Amygdala (tissue), 56 donors: ENCODE measurements around the gene ATP1B1.
"Not testable (repeated sequence)": the region's sequence is repeated elsewhere in the genome, so short reads cannot be mapped to it uniquely, and the experiment has no call there.

Experiments used
- DNase-seq, 56 donors: peaks; one replicate each; lab custom pipeline; 2025; lab: John Stamatoyannopoulos, UW

Gene ATP1B1

DNA sequence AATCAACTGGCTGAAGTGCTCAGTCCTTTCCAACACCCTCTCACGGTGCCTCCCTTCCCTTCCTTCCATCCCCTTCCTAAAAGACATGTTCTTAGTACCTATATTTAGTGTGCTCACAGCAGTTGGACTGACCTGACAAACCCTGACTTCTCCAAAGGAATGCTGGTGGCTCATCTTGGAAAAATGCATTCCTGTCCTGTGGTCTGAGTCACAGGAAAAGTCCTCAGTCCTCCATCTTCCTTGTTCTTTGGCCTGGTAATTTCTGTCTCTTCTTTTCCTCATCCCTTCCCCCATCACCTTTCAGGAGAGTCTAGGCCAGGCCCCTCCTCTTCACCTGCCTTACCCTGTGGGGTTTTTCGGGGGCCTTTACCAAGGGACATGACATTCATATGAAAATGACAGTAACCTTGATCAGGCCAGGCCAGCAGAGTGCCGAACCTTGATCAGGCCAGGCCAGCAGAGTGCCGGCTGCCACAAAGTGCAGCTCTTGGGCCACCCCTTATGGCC lies 7.2 kb downstream of the ATP1B1 start:
- DNase-seq: no peak

DNA sequence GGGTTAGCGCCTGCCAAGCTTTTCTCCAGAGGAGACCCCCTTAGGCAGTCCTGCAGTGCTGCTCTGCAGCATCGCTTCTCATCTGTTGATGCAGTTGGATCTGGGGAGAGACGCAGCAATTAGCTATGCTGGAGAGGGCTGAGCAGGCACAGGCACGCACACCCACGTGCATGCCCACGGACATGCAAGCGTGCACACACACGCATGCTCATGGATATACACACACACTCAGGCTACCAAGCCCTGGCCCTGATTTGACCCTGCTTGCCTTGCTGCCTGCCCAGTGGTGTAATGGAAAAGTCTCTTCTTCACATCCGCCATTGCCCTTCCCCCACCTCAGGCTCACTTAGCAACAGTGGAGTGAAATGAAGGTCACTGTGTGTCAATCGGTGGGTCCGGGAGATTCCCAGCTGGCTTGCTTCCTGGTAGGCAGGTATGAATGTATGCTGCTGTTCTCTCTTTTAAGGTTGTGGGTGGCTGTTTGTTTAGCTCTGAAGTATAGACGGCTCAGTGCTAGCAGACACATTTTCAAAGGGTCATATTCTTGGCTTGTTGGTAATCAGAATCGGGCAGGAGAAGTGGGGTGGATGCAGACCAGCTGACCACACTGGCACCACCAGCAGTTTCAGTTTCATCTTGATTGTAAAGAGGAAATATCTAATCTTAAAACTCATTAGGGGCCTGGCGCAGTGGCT lies 9.5 kb downstream of the ATP1B1 start:
- DNase-seq: peak in 10 of 56 donors; percentile 14 to 64 (median 25)

DNA sequence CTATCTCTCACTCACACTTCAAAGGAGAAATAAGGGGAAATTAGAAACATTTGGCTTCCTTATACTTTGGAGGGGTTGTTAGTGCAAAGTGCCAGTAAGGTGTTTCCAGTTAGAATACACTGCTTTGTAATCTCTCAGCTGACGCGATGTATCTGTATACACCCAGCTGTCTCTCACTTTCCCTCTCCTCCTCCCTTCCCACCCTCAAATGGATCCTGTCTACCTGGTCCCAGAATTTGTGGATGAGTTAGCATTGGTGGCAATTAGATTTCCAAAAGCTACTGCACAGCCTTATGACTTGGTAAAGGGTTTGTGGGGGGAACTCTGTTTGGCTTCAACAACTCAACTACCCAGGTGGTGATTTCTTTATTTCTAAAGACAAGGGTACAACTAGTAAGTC lies 10.5 kb downstream of the ATP1B1 start:
- no peak for DNase-seq

DNA sequence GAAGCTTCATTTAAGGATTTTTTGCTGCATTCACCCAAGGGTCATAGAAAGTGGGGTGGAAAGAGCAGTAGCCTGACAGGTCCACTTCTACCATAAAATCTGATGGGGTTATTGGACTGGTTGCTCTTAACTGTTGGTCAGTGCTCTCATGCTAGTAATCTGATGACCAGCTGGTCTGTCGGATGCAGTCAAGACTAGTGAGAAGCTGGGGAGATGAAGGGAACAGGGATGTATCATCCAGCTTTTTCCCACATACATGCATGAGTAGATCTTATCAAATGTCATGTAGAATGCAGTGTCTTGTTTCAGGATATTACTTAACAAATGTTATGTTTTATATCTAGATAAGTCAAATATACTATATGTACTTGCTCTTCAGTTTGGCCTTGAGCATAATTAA lies 11.1 kb downstream of the ATP1B1 start:
- no peak for DNase-seq

DNA sequence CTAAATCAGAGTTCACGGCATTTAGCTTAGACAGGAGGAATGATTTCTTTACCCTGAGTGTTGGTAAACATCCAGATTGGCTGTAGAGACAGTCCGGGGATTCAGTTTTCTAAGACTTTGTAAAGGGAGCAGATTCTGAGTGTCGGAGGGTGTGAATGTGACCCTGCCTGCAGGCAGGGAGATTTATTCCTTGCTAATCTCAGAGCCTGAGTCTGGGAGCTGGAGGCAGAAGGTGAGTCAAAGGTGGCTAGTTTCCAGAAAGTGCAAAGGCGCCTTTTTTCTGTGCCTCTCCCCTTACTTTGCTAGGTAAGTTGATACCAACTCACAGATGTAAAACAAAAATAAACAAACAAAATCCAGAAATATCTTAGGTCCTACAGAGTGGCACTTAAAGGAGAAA lies 11.7 kb downstream of the ATP1B1 start:
- DNase-seq: no peak

DNA sequence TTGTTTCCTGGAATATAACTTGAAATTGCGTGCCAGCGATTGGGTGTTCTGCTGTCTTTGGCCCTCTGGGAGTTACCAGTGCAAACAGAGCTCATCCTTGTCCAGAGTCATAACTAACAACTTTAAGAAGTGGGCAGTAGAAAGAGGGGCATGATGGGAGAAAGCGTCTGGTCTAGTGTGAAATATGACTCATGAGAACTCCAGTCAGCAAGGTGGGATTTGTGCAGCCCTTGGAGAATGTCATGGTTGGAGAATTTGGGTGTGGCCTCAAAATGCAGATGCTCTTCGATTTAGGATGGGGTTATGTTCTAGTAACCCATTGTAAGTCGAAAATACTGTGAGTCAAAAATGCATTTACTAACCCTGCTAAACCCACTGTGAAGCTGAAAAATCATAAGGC lies 12.9 kb downstream of the ATP1B1 start:
- no peak for DNase-seq

DNA sequence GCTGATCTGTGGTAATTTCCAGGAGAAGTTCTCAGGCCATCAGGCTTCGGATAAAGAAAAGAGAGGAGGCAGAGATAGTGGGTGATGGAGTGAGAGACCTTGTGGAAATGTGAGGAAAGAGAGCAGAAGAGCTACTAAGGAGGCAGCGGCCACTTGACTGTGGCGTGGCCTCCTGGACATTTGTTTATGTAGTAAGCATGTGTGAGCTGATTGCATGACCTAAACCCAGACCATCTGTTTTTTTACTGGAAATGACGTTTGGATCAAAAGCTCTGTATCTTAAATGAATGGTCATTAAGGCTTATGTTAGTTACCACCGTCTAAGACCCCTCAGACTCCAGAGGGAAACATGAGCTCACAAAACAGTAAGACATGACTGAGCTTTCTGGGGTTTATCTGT lies 13.6 kb downstream of the ATP1B1 start:
- no peak for DNase-seq

DNA sequence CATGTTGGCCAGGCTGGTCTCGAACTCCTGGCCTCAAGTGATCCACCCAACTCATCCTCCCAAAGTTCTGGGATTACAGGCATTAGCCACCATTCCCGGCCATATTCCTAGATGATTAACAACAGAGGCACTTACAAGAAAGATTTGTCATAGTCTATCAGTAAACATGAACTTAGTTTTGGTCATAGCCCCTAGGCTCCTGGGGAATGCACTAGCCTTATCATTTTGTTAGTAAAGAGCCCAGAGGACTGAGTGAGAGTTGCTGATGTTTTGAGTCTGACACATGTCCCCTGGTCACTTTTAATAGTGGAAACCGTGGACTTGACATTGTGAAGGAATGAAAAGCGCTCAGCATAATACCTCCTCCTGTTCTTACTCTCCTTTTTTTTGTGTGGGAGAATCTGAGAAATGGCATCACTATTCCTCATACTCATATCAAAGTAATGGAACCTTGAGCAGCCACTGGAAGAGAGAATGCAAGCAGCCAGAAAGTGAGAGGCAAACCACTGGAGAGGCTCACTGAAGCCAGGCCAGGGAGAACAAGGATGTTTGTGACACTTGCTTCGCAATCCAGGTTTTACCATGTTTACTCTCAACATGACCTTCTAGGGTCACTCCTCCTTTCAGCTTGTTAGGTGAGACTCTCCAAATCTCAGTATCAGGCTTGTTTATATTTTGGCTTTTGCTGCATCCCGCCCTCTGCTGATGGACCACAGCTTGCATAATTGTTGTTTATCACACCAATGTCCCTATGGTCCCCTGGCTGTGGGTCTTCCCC lies 14.8 kb downstream of the ATP1B1 start:
- no peak for DNase-seq

DNA sequence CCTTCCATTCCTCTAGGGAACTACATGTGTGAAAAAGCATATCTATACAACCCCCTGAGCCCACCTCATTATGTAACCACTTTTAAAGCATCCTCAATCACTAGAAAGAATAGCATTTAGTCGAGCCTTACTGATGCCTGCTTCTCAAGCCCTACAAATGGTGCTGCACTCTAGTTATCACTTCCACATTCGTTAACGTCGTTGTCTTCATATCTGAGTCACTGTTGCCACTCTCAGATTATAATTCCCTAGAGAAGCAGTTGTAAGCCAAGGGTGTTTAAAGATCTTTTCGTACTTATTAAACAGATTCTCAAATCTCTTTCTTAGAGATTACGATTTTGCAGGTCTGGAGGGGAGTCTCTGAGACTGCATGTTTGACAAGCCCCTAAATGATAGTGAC lies 16.5 kb downstream of the ATP1B1 start:
- no peak for DNase-seq

DNA sequence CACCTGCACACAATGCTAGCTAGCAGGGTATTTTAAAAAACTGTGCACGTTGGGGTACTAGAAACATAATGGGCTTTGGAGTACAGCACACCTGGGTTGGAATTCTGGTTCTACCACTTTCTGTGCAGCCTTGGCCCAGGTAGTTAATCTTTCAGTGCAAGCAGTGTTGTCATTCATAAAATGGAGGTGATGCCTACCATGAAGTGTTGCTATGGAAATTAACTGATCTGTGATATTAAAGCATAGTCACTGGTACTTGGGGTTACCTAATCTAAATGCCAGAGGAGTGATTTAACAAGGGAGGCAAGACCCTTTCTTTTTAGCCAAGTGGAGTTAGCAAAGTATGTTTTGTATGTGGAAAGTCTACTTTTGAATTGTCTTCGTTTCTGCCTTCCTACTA lies 18.0 kb downstream of the ATP1B1 start:
- DNase-seq: no peak

DNA sequence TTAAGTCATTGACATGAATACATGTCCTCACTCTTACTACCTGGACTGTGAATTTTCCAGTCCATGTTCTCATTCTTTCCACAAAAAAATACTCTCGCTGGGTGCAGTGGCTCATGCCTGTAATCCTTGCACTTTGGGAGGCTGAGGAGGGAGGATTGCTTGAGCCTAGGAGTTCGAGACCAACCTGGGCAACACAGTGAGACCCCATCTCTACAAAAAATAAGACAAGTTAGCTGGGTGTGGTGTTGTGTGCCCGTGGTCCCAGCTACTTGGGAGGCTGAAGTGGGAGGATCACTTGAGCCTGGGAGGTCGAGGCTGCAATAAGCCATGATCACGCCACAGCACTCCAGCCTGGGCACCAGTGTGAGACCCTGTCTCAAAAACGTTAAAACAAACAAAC lies 19.1 kb downstream of the ATP1B1 start:
- not testable (repeated sequence) for DNase-seq

DNA sequence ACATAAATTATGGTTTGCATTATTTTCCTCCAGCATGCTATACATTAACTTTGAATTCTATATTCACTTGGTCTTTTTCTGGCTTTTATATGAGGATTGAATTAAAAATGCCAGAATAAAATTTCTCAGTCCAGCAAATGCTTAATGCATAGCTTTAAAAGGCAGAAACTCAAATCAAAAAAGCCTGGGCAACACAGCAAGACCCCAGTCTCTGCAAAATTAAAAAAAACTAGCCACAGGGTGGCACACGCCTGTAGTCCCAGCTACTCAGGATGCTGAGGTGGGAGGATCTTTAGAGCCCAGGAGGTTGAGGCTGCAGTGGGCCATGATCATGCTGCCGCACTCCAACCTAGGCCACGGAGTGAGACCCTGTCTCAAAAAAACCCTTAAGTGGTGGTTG lies 19.8 kb downstream of the ATP1B1 start:
- no peak for DNase-seq

DNA sequence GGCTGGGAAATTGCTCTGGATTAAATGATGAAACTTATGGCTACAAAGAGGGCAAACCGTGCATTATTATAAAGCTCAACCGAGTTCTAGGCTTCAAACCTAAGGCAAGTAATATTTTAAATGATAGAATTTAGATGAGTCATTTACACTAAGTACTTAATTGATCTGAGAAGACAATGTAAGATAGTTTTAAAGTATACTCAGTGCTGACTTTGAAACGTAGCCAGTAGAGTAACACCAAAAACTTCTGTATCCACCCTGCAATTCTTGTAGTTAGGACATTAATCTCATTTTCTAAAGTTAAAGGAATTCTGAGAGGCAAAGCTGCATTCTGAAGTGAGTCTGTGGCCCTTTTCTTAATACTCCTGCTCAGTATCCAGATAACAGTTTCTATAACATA lies 20.8 kb downstream of the ATP1B1 start:
- no peak for DNase-seq

DNA sequence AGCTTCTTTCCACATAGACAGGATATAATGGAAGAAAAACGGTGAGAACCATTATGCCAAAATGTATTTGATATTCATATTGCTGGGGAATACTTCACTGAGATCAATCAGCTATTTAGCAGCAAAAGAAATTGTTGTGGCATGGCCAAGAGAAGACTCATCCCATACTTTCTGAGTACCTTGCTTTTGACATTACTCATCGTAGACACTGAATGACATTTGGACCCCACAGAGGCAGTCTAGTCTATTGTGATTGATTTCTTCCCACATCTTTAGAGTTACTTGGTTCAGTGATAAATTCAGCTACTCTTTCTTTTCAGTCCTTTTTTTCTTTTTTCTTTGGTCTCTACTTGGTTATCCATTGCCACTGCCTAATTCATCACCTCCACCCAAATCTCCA lies 22.1 kb downstream of the ATP1B1 start:
- no peak for DNase-seq

DNA sequence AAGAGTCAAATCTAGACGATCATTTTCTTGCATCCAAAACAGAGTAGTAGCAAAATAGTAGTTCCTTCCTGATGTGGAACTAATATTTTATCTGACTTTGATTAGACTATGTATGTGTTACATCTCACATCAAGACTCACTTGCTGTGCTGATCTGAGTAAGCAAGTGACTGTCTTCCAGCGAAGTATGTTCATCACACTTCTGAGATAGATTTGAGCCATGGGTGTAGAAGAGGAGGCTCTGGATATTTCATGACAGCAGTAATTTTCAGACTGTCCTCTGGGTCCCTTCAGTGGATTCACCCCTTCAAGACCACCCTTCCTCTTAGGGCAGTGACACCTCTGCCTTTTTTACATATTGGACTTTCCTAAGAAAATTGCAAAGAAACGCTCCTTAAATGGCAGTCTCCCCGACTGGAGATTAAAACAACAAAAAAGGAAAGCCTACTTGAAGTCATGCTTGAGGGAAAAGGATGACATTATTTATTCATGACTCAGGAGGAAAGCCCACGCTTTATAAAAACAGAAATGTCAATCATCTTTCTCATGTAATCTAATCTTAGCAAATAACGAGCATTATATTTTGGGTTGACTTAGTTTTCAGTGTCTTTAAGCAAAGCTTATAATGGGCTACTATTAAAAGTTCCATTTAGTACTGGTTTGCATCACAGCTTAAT lies 22.8 kb downstream of the ATP1B1 start:
- DNase-seq: no peak

DNA sequence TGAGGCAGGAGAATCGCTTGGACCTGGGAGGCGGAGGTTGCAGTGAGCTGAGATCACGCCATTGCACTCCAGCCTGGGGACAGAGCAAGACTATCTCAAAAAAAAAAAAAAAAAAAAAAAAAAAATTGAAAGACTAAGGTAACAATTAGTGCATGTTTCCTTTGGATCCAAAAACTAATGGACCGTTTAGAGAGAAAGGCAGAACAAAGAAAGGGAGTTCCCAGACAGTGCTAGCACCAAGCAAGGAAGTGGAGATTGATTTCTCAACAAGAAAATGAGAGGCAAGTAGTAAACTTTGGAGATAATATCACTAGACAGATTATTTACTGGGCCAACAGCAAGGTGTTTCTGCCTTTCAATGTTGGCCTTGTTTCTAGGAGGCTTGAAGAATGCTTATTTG lies 24.2 kb downstream of the ATP1B1 start:
- DNase-seq: no peak

DNA sequence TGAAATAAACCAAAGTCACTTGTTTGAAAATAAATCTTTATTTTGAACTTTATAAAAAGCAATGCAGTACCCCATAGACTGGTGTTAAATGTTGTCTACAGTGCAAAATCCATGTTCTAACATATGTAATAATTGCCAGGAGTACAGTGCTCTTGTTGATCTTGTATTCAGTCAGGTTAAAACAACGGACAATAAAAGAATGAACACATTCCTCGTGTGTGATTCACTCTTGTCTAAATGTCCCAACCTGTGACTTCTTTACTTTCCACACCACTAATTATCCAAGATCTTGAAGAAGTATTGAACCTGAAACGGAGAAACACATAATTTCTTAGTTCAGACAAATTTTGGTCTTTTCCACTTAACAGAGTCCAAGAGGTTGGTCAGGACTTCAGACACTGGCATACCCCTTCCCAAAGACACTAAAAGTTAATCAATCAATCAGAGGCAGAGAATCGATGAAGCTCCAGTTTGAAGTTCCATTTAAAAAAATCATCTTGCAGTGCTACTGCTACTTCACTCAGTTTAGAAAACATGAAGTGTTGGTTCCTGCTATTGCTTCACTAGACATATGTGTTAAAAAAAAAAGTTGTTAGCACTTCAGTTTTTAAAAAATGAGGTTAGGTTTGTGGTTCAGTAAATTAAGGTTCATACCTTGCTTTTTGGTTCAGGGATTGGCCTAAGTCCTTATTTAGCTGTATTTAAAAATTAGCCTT lies 26.2 kb downstream of the ATP1B1 start:
- no peak for DNase-seq

DNA sequence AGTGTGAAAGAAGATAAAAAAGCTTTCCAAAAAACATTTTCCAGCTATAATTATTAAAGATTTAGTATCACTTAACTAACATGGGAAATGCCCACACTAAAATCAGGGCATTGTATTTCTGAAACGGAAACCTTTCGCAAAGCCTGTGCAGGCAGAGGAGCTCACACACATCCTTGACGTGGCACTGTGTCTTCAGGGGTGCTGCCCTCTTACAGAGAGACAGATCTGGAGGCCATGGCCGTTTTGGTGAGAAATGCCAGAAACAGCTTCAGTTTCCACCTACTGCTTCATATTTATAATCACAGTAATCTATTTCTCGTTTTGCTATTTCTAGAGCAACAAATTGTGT lies 26.7 kb downstream of the ATP1B1 start:
- no peak for DNase-seq

DNA sequence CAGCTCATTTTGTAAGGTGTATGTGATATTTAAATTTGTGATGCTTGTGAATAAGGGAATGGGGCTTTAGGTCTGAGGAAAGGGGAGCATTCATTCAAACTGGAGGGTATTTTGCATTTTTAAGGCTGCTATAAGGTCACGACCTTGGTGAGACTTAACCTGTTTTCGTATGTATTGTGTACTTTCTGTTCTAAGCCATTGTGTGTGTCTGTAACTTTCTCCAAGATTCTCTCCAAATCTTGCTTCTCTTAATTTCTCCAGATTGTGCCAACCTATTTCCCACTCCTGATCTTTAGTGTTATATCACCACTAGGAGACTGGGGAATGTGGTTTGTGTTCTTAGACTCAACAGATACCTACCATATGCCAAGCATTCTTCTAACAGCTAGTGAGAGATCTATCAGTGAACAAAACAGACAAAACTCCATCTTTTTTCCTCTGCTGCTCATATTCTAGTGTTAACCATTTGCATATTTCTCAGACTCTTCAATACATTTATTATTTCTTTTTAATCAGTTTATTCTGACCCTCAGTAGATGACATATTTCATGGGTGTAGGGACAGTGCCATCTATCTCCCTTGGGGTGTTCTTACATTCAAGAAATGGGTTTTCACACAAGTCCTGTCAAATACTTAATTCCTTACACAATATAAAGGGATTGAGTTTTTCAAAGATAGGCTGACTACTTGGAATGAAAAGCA lies 27.5 kb downstream of the ATP1B1 start:
- DNase-seq: no peak

DNA sequence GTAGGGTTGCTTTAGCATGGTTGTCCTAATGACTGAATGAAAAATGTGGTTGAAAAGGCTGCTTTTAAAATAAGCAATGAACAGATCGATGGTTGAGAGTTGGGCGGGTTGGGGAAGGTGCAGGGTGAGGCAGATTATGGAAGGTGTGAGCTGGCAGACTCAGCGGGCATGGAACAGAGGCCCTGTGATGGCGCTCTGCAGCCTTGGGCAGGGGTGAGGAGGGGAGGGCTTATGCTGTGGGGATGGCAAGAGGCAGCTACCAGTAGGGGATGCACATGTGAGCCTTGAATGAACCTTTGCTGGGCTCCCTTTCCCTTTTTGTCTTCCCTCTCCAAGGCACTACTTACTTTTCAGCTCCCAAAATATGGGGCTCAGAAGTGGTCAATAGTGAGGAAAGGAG lies 30.9 kb downstream of the ATP1B1 start:
- DNase-seq: no peak
